HepG2 (cell line): Measurements from ENCODE around the gene PLEKHA3. TPM values are rescaled to one million over a fixed set of nuclear protein-coding genes. Genes with fewer than 3 reads are reported as not detected.
A peak's percentile ranks its signal among the peaks of the same experiment; 100 is the strongest.

Experiments used
- FIP1L1 ChIP-seq: fragments of 200-400 bp; formaldehyde crosslinking; IDR thresholded peaks from 2 replicates; pipeline ENCODE4 v1.6.1; 2018; ENCODE audit warnings: low read depth, mild to moderate bottlenecking, low read length, moderate library complexity, borderline replicate concordance; ENCODE audit not compliant: insufficient read depth
- FOXK1 ChIP-seq: sonication (generic); formaldehyde crosslinking; IDR thresholded peaks from 2 replicates; pipeline ENCODE4 v1.4.0; 2020; ENCODE audit warnings: low read depth, missing genetic modification reagents, borderline replicate concordance
- GATAD1 ChIP-seq: IDR thresholded peaks from 2 replicates; pipeline ENCODE4 v1.6.1; 2016; ENCODE audit warnings: missing genetic modification reagents, missing compliant biosample characterization
- GPN1 ChIP-seq: sonication (generic); formaldehyde crosslinking; IDR thresholded peaks from 2 replicates; pipeline ENCODE4 v1.5.1; 2020; ENCODE audit warnings: missing genetic modification reagents, borderline replicate concordance
- ISX ChIP-seq: sonication (generic); formaldehyde crosslinking; conservative IDR thresholded peaks from 2 replicates; pipeline ENCODE4 v1.5.0; 2020; ENCODE audit warnings: missing genetic modification reagents
- MED1 ChIP-seq: sonication (generic); formaldehyde crosslinking; IDR thresholded peaks from 2 replicates; pipeline ENCODE4 v1.4.0; 2020; ENCODE audit warnings: missing genetic modification reagents
- MEIS2 ChIP-seq: sonication (generic); formaldehyde crosslinking; IDR thresholded peaks from 2 replicates; pipeline ENCODE4 v1.9.0; 2021; ENCODE audit warnings: mild to moderate bottlenecking, missing genetic modification reagents
- RAD51 ChIP-seq: fragments of 450-650 bp; IDR thresholded peaks from 2 replicates; pipeline ENCODE4 v1.6.1; 2016; ENCODE audit warnings: borderline replicate concordance
- RFX1 ChIP-seq: fragments of 450-650 bp; IDR thresholded peaks from 2 replicates; pipeline ENCODE4 v1.6.1; 2017
- SOX13 ChIP-seq, 3 experiments: fragments of 450-650 bp in 1 of 3; sonication (generic) in 1 of 3; formaldehyde crosslinking in 1 of 3; IDR thresholded peaks in 2 of 3; conservative IDR thresholded peaks in 1 of 3; 2 replicates each; pipeline versions ENCODE4 v1.5.0 to v1.6.1; 2016 to 2020; ENCODE audit warnings: antibody characterized with exemption in 1 of 3, mild to moderate bottlenecking in 1 of 3, missing compliant biosample characterization in 1 of 3, missing genetic modification reagents in 1 of 3, moderate library complexity in 1 of 3
- XBP1 ChIP-seq: sonication (generic); formaldehyde crosslinking; IDR thresholded peaks from 2 replicates; pipeline ENCODE4 v1.5.0; 2020; ENCODE audit warnings: missing genetic modification reagents
- ZFAT ChIP-seq: sonication (generic); formaldehyde crosslinking; conservative IDR thresholded peaks from 2 replicates; pipeline ENCODE4 v1.8.1; 2023; ENCODE audit warnings: missing genetic modification reagents, inconsistent platforms
- ZFP36 ChIP-seq: fragments of 150-350 bp; IDR thresholded peaks from 2 replicates; pipeline ENCODE4 v1.6.1; 2018; ENCODE audit warnings: borderline replicate concordance, low read length, low read depth; ENCODE audit not compliant: partially characterized antibody
- ZNF225 ChIP-seq: sonication (generic); formaldehyde crosslinking; IDR thresholded peaks from 2 replicates; pipeline ENCODE4 v1.4.0; 2020; ENCODE audit warnings: mild to moderate bottlenecking, missing genetic modification reagents
- ZNF232 ChIP-seq: sonication (generic); formaldehyde crosslinking; IDR thresholded peaks from 2 replicates; pipeline ENCODE4 v1.4.0; 2020; ENCODE audit warnings: missing genetic modification reagents, borderline replicate concordance
- ZNF672 ChIP-seq: sonication (generic); formaldehyde crosslinking; IDR thresholded peaks from 2 replicates; pipeline ENCODE4 v1.8.1; 2022; ENCODE audit warnings: missing genetic modification reagents
- ZNF788 ChIP-seq: sonication (generic); formaldehyde crosslinking; IDR thresholded peaks from 2 replicates; pipeline ENCODE4 v1.5.0; 2020; ENCODE audit warnings: mild to moderate bottlenecking, missing genetic modification reagents, borderline replicate concordance
- ZSCAN9 ChIP-seq: IDR thresholded peaks from 2 replicates; pipeline ENCODE4 v1.6.1; 2016; ENCODE audit warnings: borderline replicate concordance
- polyA plus RNA-seq, 8 experiments: library from polyadenylated mRNA; depleted of rRNA in 3 of 8; stranded (reverse) in 7 of 8; unstranded in 1 of 8; fragments of >200 nt; fragmentation: Illumina TruSeq in 4 of 8; extraction: Trizol in 4 of 8; gene quantifications; 2 replicates each; pipeline versions ENCODE4 v1.2.1 to v1.2.3, GENCODE V29; 2011 to 2016; ENCODE audit warnings: low read depth in 4 of 8, missing spikeins in 1 of 8, mixed read lengths in 1 of 8; ENCODE audit not compliant: insufficient read depth in 1 of 8
- total RNA-seq, 5 experiments: library from RNA; depleted of rRNA; stranded (reverse); fragments of >200 nt; fragmentation: Illumina TruSeq; extraction: Trizol; gene quantifications; 2 replicates each; pipeline ENCODE4 v1.2.3, GENCODE V29; 2016; ENCODE audit warnings: low read depth in 1 of 5
- TF ChIP-seq, protein P1 (sequence below): sonication (generic); formaldehyde crosslinking; IDR thresholded peaks from 2 replicates; pipeline ENCODE4 v1.4.0; 2020; ENCODE audit warnings: missing genetic modification reagents, borderline replicate concordance
- TF ChIP-seq, protein P2 (sequence below): sonication (generic); formaldehyde crosslinking; IDR thresholded peaks from 2 replicates; pipeline ENCODE4 v1.8.0; 2022; ENCODE audit warnings: mild to moderate bottlenecking, missing genetic modification reagents, borderline replicate concordance
- TF ChIP-seq, protein P3 (sequence below): sonication (generic); formaldehyde crosslinking; IDR thresholded peaks from 2 replicates; pipeline ENCODE4 v1.4.0; 2020; ENCODE audit warnings: missing genetic modification reagents; ENCODE audit errors: not compliant biosample characterization

PLEKHA3 gene
- total and polyA plus RNA-seq, 2 of the 13 experiments (the other 11 are each of a cell fraction or from before 2014, with no cell fraction given): 11.7 to 23.1 TPM

DNA sequence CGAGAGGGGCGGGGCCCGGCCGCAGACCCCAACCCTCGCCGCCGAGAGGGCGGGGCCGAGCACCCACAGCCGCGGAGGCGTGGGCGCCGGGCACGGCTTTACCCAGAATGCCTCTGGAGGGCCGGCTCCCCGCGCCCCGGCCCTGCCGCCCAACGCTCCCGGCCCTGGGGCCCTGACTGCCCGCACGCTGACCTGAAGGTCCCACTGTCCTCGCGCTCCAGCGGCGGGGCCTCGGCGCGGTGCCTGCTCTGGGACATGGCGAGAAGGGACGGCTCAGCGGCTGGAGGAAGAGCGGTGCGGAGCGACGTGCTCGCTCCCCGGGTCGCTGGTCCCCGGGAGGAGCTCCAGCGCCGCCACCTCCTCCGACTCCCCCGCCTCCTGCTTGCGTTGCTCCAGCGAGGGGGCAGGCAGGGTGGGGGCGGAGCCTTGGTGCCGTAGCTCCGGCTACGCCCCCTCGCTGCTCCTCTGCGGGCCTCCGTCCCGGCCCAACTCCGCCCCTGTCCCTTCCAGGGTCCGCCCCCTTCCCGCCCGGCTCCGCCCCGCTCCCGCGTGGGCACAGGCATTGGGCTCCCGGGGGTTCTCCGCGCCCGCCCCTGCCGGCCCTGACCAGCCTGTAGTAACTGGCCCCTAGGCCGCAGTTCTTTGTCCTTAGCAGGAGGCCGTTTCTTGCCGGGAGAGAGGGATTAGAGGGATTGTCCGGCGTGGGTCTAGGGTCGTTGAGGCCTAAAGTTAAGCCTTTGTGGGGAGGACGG is 29.3 kb upstream of the PLEKHA3 start, which contains the start of the genes PJVK and PRKRA (continued):
- no peak for TF ChIP-seq RFX1
- TF ChIP-seq, protein P1, sequence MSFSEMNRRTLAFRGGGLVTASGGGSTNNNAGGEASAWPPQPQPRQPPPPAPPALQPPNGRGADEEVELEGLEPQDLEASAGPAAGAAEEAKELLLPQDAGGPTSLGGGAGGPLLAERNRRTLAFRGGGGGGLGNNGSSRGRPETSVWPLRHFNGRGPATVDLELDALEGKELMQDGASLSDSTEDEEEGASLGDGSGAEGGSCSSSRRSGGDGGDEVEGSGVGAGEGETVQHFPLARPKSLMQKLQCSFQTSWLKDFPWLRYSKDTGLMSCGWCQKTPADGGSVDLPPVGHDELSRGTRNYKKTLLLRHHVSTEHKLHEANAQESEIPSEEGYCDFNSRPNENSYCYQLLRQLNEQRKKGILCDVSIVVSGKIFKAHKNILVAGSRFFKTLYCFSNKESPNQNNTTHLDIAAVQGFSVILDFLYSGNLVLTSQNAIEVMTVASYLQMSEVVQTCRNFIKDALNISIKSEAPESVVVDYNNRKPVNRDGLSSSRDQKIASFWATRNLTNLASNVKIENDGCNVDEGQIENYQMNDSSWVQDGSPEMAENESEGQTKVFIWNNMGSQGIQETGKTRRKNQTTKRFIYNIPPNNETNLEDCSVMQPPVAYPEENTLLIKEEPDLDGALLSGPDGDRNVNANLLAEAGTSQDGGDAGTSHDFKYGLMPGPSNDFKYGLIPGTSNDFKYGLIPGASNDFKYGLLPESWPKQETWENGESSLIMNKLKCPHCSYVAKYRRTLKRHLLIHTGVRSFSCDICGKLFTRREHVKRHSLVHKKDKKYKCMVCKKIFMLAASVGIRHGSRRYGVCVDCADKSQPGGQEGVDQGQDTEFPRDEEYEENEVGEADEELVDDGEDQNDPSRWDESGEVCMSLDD (CRISPR knock-in tag): peak; percentile 20; the same call in 1 of the 2 replicates
- TF ChIP-seq MEIS2 (CRISPR knock-in tag): peak; percentile 55
- TF ChIP-seq ZNF232: peak; percentile 80; the same call in 1 of the 2 replicates
- TF ChIP-seq ZFP36: no peak
- TF ChIP-seq ZFAT (CRISPR knock-in tag): no peak; the same call in 1 of the 2 replicates
- peak; percentile 98 for TF ChIP-seq ZNF788 (CRISPR knock-in tag)
- 0 out of 2 replicates have a peak, but pooled peaks have one; percentile 51 for TF ChIP-seq MED1 (CRISPR knock-in tag)
- TF ChIP-seq ISX (CRISPR knock-in tag): no peak; the same call in 1 of the 2 replicates
- peak; percentile 63 for TF ChIP-seq ZSCAN9 (CRISPR knock-in tag)
- TF ChIP-seq, protein P2, sequence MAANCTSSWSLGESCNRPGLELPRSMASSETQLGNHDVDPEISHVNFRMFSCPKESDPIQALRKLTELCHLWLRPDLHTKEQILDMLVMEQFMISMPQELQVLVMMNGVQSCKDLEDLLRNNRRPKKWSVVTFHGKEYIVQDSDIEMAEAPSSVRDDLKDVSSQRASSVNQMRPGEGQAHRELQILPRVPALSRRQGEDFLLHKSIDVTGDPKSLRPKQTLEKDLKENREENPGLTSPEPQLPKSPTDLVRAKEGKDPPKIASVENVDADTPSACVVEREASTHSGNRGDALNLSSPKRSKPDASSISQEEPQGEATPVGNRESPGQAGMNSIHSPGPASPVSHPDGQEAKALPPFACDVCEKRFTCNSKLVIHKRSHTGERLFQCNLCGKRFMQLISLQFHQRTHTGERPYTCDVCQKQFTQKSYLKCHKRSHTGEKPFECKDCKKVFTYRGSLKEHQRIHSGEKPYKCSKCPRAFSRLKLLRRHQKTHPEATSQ (CRISPR knock-in tag): peak; percentile 23; the same call in 1 of the 2 replicates
- TF ChIP-seq FIP1L1: 0 out of 2 replicates have a peak, but pooled peaks have one; percentile 51
- TF ChIP-seq, protein P3, sequence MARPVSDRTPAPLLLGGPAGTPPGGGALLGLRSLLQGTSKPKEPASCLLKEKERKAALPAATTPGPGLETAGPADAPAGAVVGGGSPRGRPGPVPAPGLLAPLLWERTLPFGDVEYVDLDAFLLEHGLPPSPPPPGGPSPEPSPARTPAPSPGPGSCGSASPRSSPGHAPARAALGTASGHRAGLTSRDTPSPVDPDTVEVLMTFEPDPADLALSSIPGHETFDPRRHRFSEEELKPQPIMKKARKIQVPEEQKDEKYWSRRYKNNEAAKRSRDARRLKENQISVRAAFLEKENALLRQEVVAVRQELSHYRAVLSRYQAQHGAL (CRISPR knock-in tag): no peak
- no peak for TF ChIP-seq XBP1 (CRISPR knock-in tag)
- no peak for TF ChIP-seq ZNF225 (CRISPR knock-in tag)
- TF ChIP-seq SOX13 (IDR thresholded peaks at IDR 0.05): peak; percentile 62; the same call in 1 of the 2 replicates
- no peak; a peak in 2 of 4 replicates for TF ChIP-seq SOX13 (CRISPR knock-in tag; conservative IDR thresholded peaks at IDR 0.05 in 1 of 2, IDR thresholded peaks at IDR 0.05 in 1 of 2)
- TF ChIP-seq FOXK1 (CRISPR knock-in tag): no peak; the same call in 1 of the 2 replicates
- no peak for TF ChIP-seq RAD51
- TF ChIP-seq GPN1 (CRISPR knock-in tag): peak; percentile 51; the same call in 1 of the 2 replicates
- peak; percentile 77 for TF ChIP-seq GATAD1 (CRISPR knock-in tag)
- no peak for TF ChIP-seq ZNF672
